GM23338 (cell line): Measurements from ENCODE around the gene SPACA4. TPM values are rescaled to one million over a fixed set of nuclear protein-coding genes. Genes with fewer than 3 reads are reported as not detected.

ENCODE experiments used
- ATAC-seq: fragments of 200-7000 bp; cut with Tn5 transposase; 3 replicates; pipeline ENCODE4 v1.9.1; 2020
- DNase-seq: peaks from one replicate; pipeline ENCODE4 v3.0.0-alpha.2; 2015; ENCODE audit warnings: low spot score
- H2AFZ ChIP-seq: fragments of 200-600 bp; sonication (generic); 2 replicates; pipeline ENCODE4 v1.8.0; 2016; ENCODE audit warnings: antibody characterized with exemption, mild to moderate bottlenecking, moderate library complexity
- H3F3A ChIP-seq: fragments of 200-600 bp; sonication (generic); replicated peaks from 2 replicates; pipeline ENCODE4 v1.8.0; 2017; ENCODE audit warnings: antibody characterized with exemption, mixed run types, low read depth
- H3K27ac ChIP-seq: fragments of 200-600 bp; sonication (generic); 2 replicates; pipeline ENCODE4 v1.6.1; 2016; ENCODE audit warnings: low read depth
- H3K27me3 ChIP-seq: fragments of 200-600 bp; sonication (generic); 2 replicates; pipeline ENCODE4 v1.8.0; 2016; ENCODE audit warnings: mild to moderate bottlenecking, mixed run types, moderate library complexity; ENCODE audit not compliant: insufficient read depth
- H3K36me3 ChIP-seq: fragments of 200-600 bp; sonication (generic); 2 replicates; pipeline ENCODE4 v1.8.0; 2016; ENCODE audit warnings: mild to moderate bottlenecking; ENCODE audit not compliant: insufficient read depth
- H3K4me1 ChIP-seq: fragments of 200-600 bp; sonication (generic); 2 replicates; pipeline ENCODE4 v1.8.0; 2016; ENCODE audit warnings: mild to moderate bottlenecking, moderate library complexity; ENCODE audit not compliant: insufficient read depth
- H3K4me2 ChIP-seq: fragments of 200-600 bp; sonication (generic); 2 replicates; pipeline ENCODE4 v1.7.1; 2017; ENCODE audit warnings: mixed run types
- H3K4me3 ChIP-seq: fragments of 200-600 bp; sonication (generic); 2 replicates; pipeline ENCODE4 v1.6.1; 2016; ENCODE audit warnings: mixed run types
- H3K79me2 ChIP-seq: fragments of 200-600 bp; sonication (generic); replicated peaks from 2 replicates; pipeline ENCODE4 v1.8.0; 2017; ENCODE audit warnings: mild to moderate bottlenecking; ENCODE audit not compliant: insufficient read depth
- H3K9me2 ChIP-seq: fragments of 200-600 bp; sonication (generic); 2 replicates; pipeline ENCODE4 v1.8.0; 2017; ENCODE audit not compliant: insufficient read depth
- H4K20me1 ChIP-seq: fragments of 200-600 bp; sonication (generic); replicated peaks from 2 replicates; pipeline ENCODE4 v1.8.0; 2017; ENCODE audit warnings: mild to moderate bottlenecking; ENCODE audit not compliant: insufficient read depth
- H3K27ac Mint-ChIP-seq: 2 replicates; pipeline ENCODE4 v1.8.0; 2020; ENCODE audit warnings: inconsistent platforms, mild to moderate bottlenecking, moderate library complexity, mixed read lengths
- H3K27me3 Mint-ChIP-seq: 3 replicates; pipeline ENCODE4 v1.8.0; 2022; ENCODE audit warnings: low read depth, mild to moderate bottlenecking, moderate library complexity, mixed read lengths, inconsistent platforms; ENCODE audit not compliant: insufficient read depth, poor library complexity
- H3K36me3 Mint-ChIP-seq: 3 replicates; pipeline ENCODE4 v1.8.0; 2021; ENCODE audit warnings: low read depth, mild to moderate bottlenecking, inconsistent platforms, moderate library complexity, mixed read lengths
- H3K4me1 Mint-ChIP-seq: 3 replicates; pipeline ENCODE4 v1.8.0; 2020; ENCODE audit warnings: mild to moderate bottlenecking, inconsistent platforms, mixed read lengths
- H3K4me3 Mint-ChIP-seq: 3 replicates; pipeline ENCODE4 v1.8.0; 2021; ENCODE audit warnings: moderate library complexity, mild to moderate bottlenecking, inconsistent platforms, mixed read lengths
- H3K9me3 Mint-ChIP-seq: 3 replicates; pipeline ENCODE4 v1.8.0; 2020; ENCODE audit warnings: moderate library complexity, mild to moderate bottlenecking, inconsistent platforms, mixed read lengths
- CREB1 ChIP-seq: fragments of 250-450 bp; sonication (Bioruptor Pico); IDR thresholded peaks from 2 replicates; pipeline ENCODE4 v1.5.0; 2020; ENCODE audit warnings: low read depth, mild to moderate bottlenecking, moderate library complexity
- EZH2 ChIP-seq: fragments of 200-600 bp; sonication (generic); IDR thresholded peaks from one replicate; pipeline ENCODE4 v1.8.0; 2017; ENCODE audit warnings: antibody characterized with exemption, mild to moderate bottlenecking, low read depth; ENCODE audit not compliant: unreplicated experiment
- EZH2phosphoT487 ChIP-seq: fragments of 200-600 bp; sonication (generic); IDR thresholded peaks from one replicate; pipeline ENCODE4 v1.8.1; 2018; ENCODE audit warnings: antibody characterized with exemption; ENCODE audit not compliant: unreplicated experiment
- NANOG ChIP-seq: IDR thresholded peaks from 2 replicates; pipeline ENCODE4 v1.6.1; 2016; ENCODE audit warnings: antibody characterized with exemption, borderline replicate concordance
- POLR2AphosphoS5 ChIP-seq: IDR thresholded peaks from 2 replicates; pipeline ENCODE4 v1.6.1; 2016; ENCODE audit warnings: antibody characterized with exemption, low read depth
- ZNF114 ChIP-seq: fragments of 250-450 bp; sonication (Bioruptor Pico); IDR thresholded peaks from 2 replicates; pipeline ENCODE4 v1.5.0; 2020; ENCODE audit warnings: mild to moderate bottlenecking, moderate library complexity
- ZNF331 ChIP-seq: fragments of 250-450 bp; sonication (Bioruptor Pico); IDR thresholded peaks from 2 replicates; pipeline ENCODE4 v1.5.0; 2020; ENCODE audit warnings: low read depth, mild to moderate bottlenecking, moderate library complexity
- polyA plus RNA-seq: library from polyadenylated mRNA; unstranded; fragments of >200 nt; fragmentation: Nextera tagmentation; extraction: Ambion mirVana; gene quantifications from 2 replicates; pipeline ENCODE4 v1.2.1, GENCODE V29; 2016
- total RNA-seq: library from RNA; depleted of rRNA; stranded (reverse); fragments of >200 nt; shearing (Covaris generic); gene quantifications from 2 replicates; pipeline ENCODE4 v1.2.3, GENCODE V29; 2014
- TF ChIP-seq, protein P1 (sequence below): fragments of 250-450 bp; sonication (Bioruptor Pico); IDR thresholded peaks from 2 replicates; pipeline ENCODE4 v1.5.0; 2020; ENCODE audit warnings: mild to moderate bottlenecking, moderate library complexity
- TF ChIP-seq, protein P2 (sequence below), 2 experiments: fragments of 200-600 bp in 1 of 2; sonication (generic) in 1 of 2; conservative IDR thresholded peaks; 2 replicates each; pipeline versions ENCODE4 v1.5.1 to v1.6.1; 2016 to 2017; ENCODE audit warnings: antibody characterized with exemption in 2 of 2, low read depth in 2 of 2, mild to moderate bottlenecking in 2 of 2, moderate library complexity in 1 of 2
- TF ChIP-seq, protein P3 (sequence below): IDR thresholded peaks from 2 replicates; pipeline ENCODE4 v1.6.1; 2016; ENCODE audit warnings: antibody characterized with exemption

SPACA4 gene
- total and polyA plus RNA-seq, 2 experiments from 2014 or later = not detected

DNA sequence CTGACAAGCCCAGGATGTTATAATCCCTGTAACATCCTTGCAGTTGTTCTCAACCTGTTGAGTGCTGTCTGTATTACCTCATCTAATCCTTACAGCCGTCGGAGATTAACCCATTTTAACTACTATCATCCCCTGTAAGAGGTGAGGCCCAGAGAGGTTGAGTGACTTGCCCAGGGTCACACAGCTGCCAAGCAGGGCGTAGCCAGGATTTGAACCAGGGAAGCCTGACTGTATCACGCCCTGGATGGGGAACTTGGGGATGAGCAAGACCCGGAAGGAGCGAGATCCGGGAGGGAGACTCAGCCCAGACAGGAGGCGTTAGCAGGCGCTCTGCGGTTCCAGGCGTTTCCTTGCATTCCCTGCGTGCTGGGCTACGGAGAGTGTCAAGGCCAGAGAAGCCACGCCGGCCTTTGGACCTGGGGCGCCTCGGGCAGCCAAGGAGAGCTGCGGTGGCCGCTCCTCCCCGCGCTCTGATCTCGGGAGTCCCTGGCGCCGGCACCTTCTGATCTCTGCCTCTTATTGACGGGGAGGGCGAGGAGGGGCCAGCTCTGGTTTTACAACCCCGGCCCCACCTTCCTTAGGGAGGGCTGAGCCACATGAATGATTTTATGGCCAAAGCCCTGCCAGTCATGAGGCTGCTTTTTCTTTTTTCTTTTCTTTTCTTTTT, 48.4 kb upstream of the SPACA4 start:
- no peak overlapping the region for H3K4me3 Mint-ChIP-seq
- DNase-seq (peak; percentile 87), ATAC-seq (peak; percentile 59)
- H3K27ac Mint-ChIP-seq = no peak overlapping the region
- TF ChIP-seq, protein P1, sequence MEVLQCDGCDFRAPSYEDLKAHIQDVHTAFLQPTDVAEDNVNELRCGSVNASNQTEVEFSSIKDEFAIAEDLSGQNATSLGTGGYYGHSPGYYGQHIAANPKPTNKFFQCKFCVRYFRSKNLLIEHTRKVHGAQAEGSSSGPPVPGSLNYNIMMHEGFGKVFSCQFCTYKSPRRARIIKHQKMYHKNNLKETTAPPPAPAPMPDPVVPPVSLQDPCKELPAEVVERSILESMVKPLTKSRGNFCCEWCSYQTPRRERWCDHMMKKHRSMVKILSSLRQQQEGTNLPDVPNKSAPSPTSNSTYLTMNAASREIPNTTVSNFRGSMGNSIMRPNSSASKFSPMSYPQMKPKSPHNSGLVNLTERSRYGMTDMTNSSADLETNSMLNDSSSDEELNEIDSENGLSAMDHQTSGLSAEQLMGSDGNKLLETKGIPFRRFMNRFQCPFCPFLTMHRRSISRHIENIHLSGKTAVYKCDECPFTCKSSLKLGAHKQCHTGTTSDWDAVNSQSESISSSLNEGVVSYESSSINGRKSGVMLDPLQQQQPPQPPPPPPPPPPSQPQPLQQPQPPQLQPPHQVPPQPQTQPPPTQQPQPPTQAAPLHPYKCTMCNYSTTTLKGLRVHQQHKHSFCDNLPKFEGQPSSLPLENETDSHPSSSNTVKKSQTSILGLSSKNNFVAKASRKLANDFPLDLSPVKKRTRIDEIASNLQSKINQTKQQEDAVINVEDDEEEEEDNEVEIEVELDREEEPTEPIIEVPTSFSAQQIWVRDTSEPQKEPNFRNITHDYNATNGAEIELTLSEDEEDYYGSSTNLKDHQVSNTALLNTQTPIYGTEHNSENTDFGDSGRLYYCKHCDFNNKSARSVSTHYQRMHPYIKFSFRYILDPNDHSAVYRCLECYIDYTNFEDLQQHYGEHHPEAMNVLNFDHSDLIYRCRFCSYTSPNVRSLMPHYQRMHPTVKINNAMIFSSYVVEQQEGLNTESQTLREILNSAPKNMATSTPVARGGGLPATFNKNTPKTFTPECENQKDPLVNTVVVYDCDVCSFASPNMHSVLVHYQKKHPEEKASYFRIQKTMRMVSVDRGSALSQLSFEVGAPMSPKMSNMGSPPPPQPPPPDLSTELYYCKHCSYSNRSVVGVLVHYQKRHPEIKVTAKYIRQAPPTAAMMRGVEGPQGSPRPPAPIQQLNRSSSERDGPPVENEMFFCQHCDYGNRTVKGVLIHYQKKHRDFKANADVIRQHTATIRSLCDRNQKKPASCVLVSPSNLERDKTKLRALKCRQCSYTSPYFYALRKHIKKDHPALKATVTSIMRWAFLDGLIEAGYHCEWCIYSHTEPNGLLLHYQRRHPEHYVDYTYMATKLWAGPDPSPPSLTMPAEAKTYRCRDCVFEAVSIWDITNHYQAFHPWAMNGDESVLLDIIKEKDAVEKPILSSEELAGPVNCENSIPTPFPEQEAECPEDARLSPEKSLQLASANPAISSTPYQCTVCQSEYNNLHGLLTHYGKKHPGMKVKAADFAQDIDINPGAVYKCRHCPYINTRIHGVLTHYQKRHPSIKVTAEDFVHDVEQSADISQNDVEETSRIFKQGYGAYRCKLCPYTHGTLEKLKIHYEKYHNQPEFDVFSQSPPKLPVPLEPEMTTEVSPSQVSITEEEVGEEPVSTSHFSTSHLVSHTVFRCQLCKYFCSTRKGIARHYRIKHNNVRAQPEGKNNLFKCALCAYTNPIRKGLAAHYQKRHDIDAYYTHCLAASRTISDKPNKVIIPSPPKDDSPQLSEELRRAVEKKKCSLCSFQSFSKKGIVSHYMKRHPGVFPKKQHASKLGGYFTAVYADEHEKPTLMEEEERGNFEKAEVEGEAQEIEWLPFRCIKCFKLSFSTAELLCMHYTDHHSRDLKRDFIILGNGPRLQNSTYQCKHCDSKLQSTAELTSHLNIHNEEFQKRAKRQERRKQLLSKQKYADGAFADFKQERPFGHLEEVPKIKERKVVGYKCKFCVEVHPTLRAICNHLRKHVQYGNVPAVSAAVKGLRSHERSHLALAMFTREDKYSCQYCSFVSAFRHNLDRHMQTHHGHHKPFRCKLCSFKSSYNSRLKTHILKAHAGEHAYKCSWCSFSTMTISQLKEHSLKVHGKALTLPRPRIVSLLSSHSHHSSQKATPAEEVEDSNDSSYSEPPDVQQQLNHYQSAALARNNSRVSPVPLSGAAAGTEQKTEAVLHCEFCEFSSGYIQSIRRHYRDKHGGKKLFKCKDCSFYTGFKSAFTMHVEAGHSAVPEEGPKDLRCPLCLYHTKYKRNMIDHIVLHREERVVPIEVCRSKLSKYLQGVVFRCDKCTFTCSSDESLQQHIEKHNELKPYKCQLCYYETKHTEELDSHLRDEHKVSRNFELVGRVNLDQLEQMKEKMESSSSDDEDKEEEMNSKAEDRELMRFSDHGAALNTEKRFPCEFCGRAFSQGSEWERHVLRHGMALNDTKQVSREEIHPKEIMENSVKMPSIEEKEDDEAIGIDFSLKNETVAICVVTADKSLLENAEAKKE (CRISPR knock-in tag) = no peak
- TF ChIP-seq POLR2AphosphoS5 = 0 out of 2 replicates have a peak, but pooled peaks have one; percentile 14
- no peak for TF ChIP-seq ZNF331 (CRISPR knock-in tag)
- H3K4me3 ChIP-seq = peak overlapping the region; percentile 43
- H3K27ac ChIP-seq = peak overlapping the region; percentile 45; the same call in 1 of the 2 replicates
- H3K27me3 ChIP-seq = no peaks in the 10 kb centered on the region
- H3K4me1 Mint-ChIP-seq = peaks cover 23% of the 10 kb centered on the region
- peaks cover 7% of the 10 kb centered on the region for H3K27me3 Mint-ChIP-seq
- peak overlapping the region; percentile 64; the same call in 1 of the 2 replicates for H3K4me2 ChIP-seq
- peak overlapping the region; percentile 91 for H2AFZ ChIP-seq
- no peaks in the 10 kb centered on the region for H3K9me3 Mint-ChIP-seq
- peaks cover 22% of the 10 kb centered on the region; the same call in 1 of the 2 replicates for H3F3A ChIP-seq
- no peaks in the 10 kb centered on the region for H4K20me1 ChIP-seq
- H3K9me2 ChIP-seq = no peaks in the 10 kb centered on the region
- no peaks in the 10 kb centered on the region for H3K79me2 ChIP-seq
- no peaks in the 10 kb centered on the region for H3K36me3 ChIP-seq
- no peaks in the 10 kb centered on the region for H3K36me3 Mint-ChIP-seq
- H3K4me1 ChIP-seq = peaks cover 10% of the 10 kb centered on the region

DNA sequence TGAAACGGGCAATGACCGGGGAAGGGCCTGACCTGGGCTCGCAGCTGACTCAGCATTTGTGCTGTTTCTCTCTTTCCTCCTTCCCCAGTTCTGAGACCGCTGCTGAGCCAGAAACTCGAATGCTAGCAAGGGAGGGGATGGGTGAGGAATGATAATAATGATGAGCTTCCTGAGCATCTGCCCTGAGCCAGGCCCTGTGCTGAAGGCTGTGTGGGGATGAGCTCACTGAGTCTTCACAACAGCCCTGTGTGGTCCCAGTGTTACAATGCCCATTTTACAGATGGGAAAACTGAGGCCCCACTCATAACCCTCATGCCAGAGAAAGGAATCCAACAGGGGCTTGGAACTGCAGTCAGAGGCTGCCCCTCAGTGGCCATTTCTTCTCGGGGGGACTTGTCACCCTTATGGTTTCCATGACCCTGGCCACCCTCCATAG, 46.4 kb upstream of the SPACA4 start:
- no peak for ATAC-seq
- H3K4me1 ChIP-seq = no peaks in the 10 kb centered on the region; the same call in 1 of the 2 replicates

More for the DNA sequence above, 46.4 kb upstream of the SPACA4 start:
- Histone ChIP-seq H3K79me2 (no peaks in the 10 kb centered on the region), H3K27ac (no peak overlapping the region), H3K27me3 (no peaks in the 10 kb centered on the region), H2AFZ (no peak overlapping the region), H3K4me2 (no peak overlapping the region), H3K36me3 (no peaks in the 10 kb centered on the region), H3K4me3 (no peak overlapping the region), H3K9me2 (no peaks in the 10 kb centered on the region), H4K20me1 (no peaks in the 10 kb centered on the region), H3F3A (peaks cover 14% of the 10 kb centered on the region; the same call in 1 of the 2 replicates)
- H3K4me1 Mint-ChIP-seq = peaks cover 10% of the 10 kb centered on the region
- peaks cover 3% of the 10 kb centered on the region for H3K27me3 Mint-ChIP-seq
- no peak overlapping the region for H3K4me3 Mint-ChIP-seq
- TF ChIP-seq EZH2phosphoT487 (no peak), POLR2AphosphoS5 (no peak), ZNF114 (CRISPR knock-in tag) (no peak), CREB1 (CRISPR knock-in tag) (no peak), NANOG (no peak), EZH2 (no peak)
- TF ChIP-seq, protein P2, sequence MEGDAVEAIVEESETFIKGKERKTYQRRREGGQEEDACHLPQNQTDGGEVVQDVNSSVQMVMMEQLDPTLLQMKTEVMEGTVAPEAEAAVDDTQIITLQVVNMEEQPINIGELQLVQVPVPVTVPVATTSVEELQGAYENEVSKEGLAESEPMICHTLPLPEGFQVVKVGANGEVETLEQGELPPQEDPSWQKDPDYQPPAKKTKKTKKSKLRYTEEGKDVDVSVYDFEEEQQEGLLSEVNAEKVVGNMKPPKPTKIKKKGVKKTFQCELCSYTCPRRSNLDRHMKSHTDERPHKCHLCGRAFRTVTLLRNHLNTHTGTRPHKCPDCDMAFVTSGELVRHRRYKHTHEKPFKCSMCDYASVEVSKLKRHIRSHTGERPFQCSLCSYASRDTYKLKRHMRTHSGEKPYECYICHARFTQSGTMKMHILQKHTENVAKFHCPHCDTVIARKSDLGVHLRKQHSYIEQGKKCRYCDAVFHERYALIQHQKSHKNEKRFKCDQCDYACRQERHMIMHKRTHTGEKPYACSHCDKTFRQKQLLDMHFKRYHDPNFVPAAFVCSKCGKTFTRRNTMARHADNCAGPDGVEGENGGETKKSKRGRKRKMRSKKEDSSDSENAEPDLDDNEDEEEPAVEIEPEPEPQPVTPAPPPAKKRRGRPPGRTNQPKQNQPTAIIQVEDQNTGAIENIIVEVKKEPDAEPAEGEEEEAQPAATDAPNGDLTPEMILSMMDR (conservative IDR thresholded peaks at IDR 0.05; ENCODE audit: low read depth in 2 of 2) = peak; percentile 59 to 75
- TF ChIP-seq, protein P3, sequence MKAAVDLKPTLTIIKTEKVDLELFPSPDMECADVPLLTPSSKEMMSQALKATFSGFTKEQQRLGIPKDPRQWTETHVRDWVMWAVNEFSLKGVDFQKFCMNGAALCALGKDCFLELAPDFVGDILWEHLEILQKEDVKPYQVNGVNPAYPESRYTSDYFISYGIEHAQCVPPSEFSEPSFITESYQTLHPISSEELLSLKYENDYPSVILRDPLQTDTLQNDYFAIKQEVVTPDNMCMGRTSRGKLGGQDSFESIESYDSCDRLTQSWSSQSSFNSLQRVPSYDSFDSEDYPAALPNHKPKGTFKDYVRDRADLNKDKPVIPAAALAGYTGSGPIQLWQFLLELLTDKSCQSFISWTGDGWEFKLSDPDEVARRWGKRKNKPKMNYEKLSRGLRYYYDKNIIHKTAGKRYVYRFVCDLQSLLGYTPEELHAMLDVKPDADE = no peak
- H3K9me3 Mint-ChIP-seq = no peaks in the 10 kb centered on the region
- no peak overlapping the region for H3K27ac Mint-ChIP-seq
- no peaks in the 10 kb centered on the region for H3K36me3 Mint-ChIP-seq
- peak; percentile 60 for DNase-seq
